ENCODE results near the gene USP12.
"Not testable (repeated sequence)": the region's sequence is repeated elsewhere in the genome, so short reads cannot be mapped to it uniquely, and the experiment has no call there.

Gene USP12

DNA sequence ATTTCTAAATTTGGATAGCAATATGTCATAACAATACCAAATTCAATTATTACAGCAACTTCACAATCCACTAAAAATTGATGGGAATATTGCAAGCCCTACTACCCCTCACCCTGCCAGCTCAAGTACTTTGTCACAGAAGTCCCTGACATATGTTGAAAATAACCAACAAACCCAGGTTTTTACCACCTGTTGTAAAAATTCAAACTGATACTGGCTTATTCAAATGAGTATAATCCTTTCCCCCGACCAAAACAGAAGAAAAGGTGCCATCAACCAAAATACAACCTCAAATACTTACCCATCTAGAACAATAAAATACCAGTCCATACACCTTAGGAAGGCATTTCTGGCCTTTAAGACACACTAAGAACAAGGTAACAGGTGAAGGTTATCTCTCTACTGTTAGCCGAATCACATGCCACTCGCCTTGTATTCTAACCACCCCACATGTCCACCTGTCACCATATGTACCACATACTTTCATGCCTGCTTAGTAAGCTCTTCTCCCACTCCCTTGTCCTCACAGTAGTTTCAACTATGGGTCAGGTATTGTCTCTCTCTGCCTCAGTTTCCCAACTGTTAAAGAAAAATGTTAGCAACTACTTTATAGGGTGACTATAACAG, 53.1 kb downstream of the USP12 start:
- DNase-seq, result no peak

- DNase-seq, result no peak
Observed at GRCh38 chr13:27117952-27118351, 53.7 kb downstream of the USP12 start.

DNA sequence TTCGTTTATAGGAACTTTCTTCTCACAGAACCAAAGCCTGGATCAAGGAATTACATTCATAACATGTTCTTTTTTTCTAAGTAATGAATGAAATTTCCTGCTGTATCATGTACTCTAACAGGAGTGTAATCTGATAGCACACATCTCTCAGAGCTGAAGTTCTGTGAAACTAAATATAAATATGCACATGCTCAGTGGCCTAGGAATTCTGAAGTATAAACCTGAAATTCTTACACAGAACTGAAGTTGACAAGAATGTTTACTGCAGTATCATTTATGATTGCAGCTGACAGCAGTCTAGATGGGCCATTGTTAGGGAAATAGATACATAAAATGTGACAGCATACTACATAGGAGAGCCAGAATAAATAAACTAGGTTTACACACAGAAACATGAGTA, 54.5 kb downstream of the USP12 start:
- no peak for DNase-seq

DNA sequence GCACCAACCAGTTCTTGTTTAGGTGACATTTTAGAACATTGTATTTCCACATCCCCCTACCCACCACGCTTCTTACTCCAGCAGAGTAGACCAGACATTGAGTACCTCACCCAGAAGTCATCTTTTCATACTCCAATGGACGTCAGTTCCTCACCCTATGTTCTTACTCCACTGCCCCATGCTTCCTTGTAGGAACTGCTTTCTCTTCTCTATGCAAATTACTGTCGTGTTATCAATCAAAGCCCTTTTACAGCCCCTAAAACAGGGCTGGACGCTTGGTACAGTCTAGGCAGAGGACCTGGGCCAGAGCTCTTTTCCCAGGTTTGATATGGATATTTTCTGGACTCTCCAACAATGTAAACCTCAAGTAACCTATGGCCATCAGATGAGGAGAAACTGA, 58.2 kb downstream of the USP12 start:
- DNase-seq, result no peak

GRCh38 chr13:27112006-27112405, 59.6 kb downstream of the USP12 start:
- DNase-seq, result no peak

DNA sequence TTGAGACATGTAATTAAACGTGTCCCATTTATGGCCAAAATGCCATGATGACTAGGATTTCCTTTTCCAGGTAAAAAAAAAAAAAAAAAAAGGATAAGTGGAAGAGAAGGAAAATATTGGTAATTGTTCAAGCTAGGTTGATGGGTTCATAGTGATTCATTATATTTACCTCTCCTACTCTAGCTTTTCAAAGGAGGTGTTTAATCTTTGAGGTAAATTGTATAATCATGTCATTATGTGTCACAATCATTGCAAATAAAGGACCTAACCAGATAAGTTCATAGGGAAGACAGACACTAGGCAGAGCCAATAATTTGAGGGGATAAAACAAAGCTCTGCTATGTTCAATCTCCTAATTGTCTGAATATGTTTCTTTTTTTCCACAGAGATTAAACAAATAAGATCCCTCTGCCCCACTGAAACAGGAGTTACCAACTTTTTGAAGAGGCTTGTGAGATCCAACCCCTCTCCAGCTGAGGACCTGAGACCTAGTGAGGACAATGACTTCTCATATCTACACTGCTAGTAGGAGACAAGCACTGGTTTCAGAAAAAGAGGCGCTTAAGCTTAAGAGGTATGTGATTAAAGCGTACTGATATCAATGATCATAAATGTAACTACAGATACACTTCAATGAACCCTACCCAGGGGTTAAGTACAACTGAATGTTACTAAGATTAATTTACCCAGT, 61.4 kb downstream of the USP12 start:
- no peak for DNase-seq

- no peak for DNase-seq
Observed at GRCh38 chr13:27106144-27106543, 65.5 kb downstream of the USP12 start.

DNA sequence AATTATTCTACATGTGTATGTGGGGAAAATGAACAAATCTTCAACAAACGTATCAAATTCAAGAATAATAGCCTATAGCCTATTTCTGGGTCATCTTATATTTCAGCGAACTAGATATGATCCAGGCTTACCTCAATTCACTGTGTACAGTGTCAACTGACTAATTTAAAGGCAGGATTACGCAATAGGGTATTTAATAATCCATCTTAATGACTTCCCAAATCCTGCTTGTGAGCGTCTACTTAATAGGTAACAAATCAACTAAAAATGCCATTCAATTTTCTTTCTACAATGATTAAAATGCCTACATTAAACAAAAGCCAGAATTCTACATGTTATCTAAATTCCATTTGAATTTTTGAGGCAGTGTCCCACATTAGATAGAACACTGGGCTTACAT, 67.0 kb downstream of the USP12 start:
- no peak for DNase-seq

GRCh38 chr13:27101847-27102246, 69.8 kb downstream of the USP12 start:
- no peak for DNase-seq

DNA sequence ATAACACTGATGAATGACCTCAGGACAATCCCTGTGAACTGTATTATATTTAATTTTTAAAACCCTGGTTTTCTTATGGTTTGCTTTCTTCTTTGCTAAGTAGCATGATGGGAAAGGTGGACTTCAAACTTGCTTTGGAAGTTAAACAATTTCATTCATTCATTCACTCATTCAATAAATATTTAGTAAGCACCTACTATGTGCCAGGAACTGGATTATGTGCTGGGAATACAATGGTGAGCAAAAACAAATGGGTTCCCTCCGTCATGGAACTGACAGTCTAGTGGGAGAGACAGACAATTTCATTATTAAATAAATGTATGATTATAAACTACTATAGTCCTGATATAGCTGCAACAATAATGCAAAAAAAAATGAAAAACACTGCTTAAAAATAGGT, 70.3 kb downstream of the USP12 start:
- no peak for DNase-seq

- DNase-seq, result no peak
Observed at GRCh38 chr13:27097691-27098090, 73.9 kb downstream of the USP12 start.

GRCh38 chr13:27091451-27091850, 80.2 kb downstream of the USP12 start:
- DNase-seq, result no peak

DNA sequence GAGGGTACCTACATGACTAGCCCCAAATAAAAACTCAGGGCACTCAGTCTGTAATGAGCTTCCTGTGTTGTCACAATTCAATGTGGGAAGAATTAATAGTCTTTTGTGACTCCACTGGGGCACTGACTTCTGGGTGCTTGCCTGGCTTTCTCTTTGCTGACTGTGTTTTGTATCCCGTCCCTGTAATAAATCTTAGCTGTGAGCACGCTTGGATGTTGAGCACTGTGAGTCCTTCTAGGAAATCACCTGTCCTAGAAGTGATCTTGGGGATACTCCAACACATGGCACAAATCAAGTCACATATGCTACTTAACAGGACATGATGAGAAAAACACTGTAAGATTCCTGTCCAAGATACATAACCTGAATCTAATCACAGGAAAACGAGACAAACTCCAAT, 83.0 kb downstream of the USP12 start:
- no peak for DNase-seq

DNA sequence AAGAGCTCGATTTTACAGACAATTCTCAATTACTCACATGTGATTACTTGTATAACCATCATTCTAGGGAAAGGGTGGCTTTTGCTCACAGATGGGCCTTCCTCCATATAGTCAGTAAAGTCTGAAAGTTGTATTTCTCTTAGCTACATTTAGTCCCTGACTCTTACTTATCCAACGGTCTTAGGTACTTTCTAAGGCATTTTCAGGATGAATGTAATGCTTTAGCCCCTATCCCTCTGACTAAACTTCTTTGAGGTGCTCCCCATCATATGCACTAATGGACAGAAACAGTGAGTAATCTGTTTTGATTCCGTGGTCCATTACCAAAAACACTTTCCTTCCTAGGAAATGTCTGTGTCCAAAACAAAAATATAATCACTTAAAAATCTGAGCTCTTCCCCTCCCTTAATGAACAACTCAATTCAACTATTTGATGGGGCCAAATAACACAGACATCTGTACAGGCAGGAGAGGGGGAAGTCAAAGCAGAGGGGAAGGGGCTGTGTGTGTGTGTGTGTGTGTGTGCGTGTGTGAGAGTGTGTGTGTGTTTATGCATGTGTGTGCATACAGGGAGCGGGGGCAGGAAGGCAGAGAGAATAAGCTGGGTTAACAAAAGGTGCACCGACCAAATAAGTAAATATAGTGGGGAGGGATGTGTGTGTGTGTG, 84.9 kb downstream of the USP12 start:
- DNase-seq, result no peak

- no peak for DNase-seq
Observed at GRCh38 chr13:27083183-27083582, 88.4 kb downstream of the USP12 start.

DNA sequence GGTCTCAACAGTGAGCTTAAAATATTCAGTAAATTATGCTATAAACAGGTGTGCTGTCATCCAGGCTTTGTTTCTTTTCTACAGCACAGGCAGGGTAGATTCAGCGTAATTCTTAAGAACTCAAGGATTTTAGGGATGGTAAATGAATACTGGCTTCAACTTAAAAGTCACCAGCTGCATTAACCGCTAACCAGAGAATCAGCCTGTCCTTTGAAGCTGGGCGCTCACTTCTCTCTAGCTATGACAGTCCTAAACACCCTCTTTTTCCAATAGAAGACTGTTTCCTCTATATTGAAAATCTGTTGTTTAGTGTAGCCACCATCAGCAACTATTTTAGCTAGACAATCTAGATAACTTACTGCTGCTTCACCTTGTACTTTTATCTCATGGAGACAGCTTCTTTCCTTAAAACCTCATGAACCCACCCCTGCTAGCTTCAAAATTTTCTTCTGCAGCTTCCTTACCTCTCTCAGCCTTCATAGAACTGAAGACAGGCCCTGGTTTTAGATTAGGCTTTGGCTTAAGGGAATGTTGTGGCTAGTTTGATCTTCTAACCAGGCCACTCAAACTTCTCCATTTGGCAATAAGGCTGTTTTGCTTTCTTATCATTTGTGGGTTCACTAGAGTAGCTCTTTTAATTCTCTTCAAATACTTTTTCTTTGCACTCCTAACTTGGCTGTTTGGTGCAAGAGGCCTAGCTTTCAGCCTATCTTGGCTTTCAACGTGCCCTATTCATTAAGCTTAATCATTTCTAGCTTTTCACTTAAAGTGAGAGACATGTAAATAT, 89.5 kb downstream of the USP12 start:
- DNase-seq, result no peak

GRCh38 chr13:27080018-27080948, 91.3 kb downstream of the USP12 start:
- no peak for DNase-seq

GRCh38 chr13:27079421-27079958, 92.1 kb downstream of the USP12 start:
- no peak for DNase-seq

GRCh38 chr13:27077451-27077850, 94.2 kb downstream of the USP12 start:
- no peak for DNase-seq

DNA sequence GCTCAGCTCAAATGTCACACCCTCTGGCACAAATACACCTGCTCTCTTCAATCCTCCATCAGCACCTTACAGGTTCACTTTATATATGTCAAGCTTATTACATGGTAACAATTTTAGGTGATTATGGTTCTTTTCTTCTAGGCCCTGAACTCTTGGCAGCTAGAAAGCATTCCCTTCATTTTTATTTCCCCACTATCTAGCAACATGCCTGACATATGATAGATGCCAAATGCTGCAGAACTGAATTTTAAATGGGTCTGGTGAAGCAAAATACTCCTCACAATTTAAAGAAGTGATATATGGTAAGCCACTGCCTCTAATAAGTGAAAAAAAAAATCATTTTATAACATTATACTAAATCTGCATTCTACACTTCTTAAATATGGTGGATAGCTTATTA, 95.2 kb downstream of the USP12 start:
- no peak for DNase-seq

- no peak for DNase-seq
Observed at GRCh38 chr13:27073186-27073585, 98.4 kb downstream of the USP12 start.

GRCh38 chr13:27066123-27066522, 105.5 kb downstream of the USP12 start:
- not testable (repeated sequence) for DNase-seq

Data from CD4-positive, alpha-beta T cell treated with Interleukin-17A for 1 hour (primary cell).